Fibroblast of lung (primary cell): Measurements from ENCODE around the gene ADPGK. TPM values are rescaled to one million over a fixed set of nuclear protein-coding genes. Genes with fewer than 3 reads are reported as not detected.

Source experiments
- DNase-seq, 2 donors: peaks; one replicate each; pipeline versions ENCODE4 v3.0.0 to v3.0.0-alpha.2; 2010; ENCODE audit warnings: low read depth in 2 of 2
- H2AFZ ChIP-seq: 2 replicates; pipeline ENCODE4 v1.5.1; 2012; ENCODE audit warnings: low read length, control low read depth, inconsistent platforms
- H3K27ac ChIP-seq: 2 replicates; pipeline ENCODE4 v1.5.1; 2011; ENCODE audit warnings: low read length, control low read depth; ENCODE audit not compliant: insufficient read depth
- H3K27me3 ChIP-seq: 2 replicates; pipeline ENCODE4 v1.5.1; 2011; ENCODE audit warnings: mild to moderate bottlenecking, low read length; ENCODE audit not compliant: control insufficient read depth, insufficient read depth
- H3K36me3 ChIP-seq: 2 replicates; pipeline ENCODE4 v1.5.1; 2011; ENCODE audit warnings: low read length; ENCODE audit not compliant: control insufficient read depth, insufficient read depth
- H3K4me1 ChIP-seq: 2 replicates; pipeline ENCODE4 v1.5.1; 2011; ENCODE audit warnings: low read length; ENCODE audit not compliant: control insufficient read depth, insufficient read depth; ENCODE audit errors: extremely low read depth
- H3K4me2 ChIP-seq: 2 replicates; pipeline ENCODE4 v1.5.1; 2011; ENCODE audit warnings: low read length, control low read depth; ENCODE audit not compliant: insufficient read depth; ENCODE audit errors: extremely low read depth
- H3K4me3 ChIP-seq, 4 experiments: fragments of 200-600 bp in 1 of 4; sonication (generic) in 1 of 4; replicated peaks in 1 of 4; 2 replicates each; pipeline ENCODE4 v1.5.1; 2011 to 2016; ENCODE audit warnings: low read length in 4 of 4, low read depth in 3 of 4, mild to moderate bottlenecking in 3 of 4, control low read depth in 2 of 4, inconsistent platforms in 1 of 4, mixed read lengths in 1 of 4; ENCODE audit not compliant: insufficient read depth in 1 of 4; ENCODE audit errors: control extremely low read depth in 1 of 4
- H3K79me2 ChIP-seq: 2 replicates; pipeline ENCODE4 v1.5.1; 2012; ENCODE audit warnings: mild to moderate bottlenecking, low read length, inconsistent platforms; ENCODE audit not compliant: control insufficient read depth, insufficient read depth
- H3K9ac ChIP-seq: 2 replicates; pipeline ENCODE4 v1.5.1; 2011; ENCODE audit warnings: mild to moderate bottlenecking, low read length, control low read depth; ENCODE audit not compliant: insufficient read depth
- H3K9me3 ChIP-seq: 2 replicates; pipeline ENCODE4 v1.5.1; 2012; ENCODE audit warnings: low read depth, low read length; ENCODE audit not compliant: control insufficient read depth, insufficient read depth
- H4K20me1 ChIP-seq: 2 replicates; pipeline ENCODE4 v1.5.1; 2011; ENCODE audit warnings: low read length; ENCODE audit not compliant: control insufficient read depth, insufficient read depth; ENCODE audit errors: extremely low read depth
- EZH2 ChIP-seq: IDR thresholded peaks from 2 replicates; pipeline ENCODE4 v1.5.1; 2012; ENCODE audit warnings: low read length, control low read depth, mild to moderate bottlenecking; ENCODE audit errors: missing control alignments
- polyA plus RNA-seq, 2 donors: library from polyadenylated mRNA; depleted of rRNA in 1 of 2; stranded (reverse) in 1 of 2; unstranded in 1 of 2; fragments of >200 nt; gene quantifications; 2 replicates each; pipeline ENCODE4 v1.2.1, GENCODE V29; 2011 to 2012; ENCODE audit warnings: missing spikeins in 1 of 2
- total RNA-seq: library from RNA; depleted of rRNA; stranded (reverse); fragments of >200 nt; gene quantifications from 2 replicates; pipeline ENCODE4 v1.2.1, GENCODE V29; 2014
- TF ChIP-seq, protein P1 (sequence below), 2 donors: IDR thresholded peaks in 1 of 2; conservative IDR thresholded peaks in 1 of 2; 1 replicate in 1 of 2; 2 replicates in 1 of 2; pipeline ENCODE4 v1.5.1; 2011 to 2012; ENCODE audit warnings: low read length in 2 of 2, control low read depth in 1 of 2, inconsistent platforms in 1 of 2, low read depth in 1 of 2, mild to moderate bottlenecking in 1 of 2

Gene ADPGK
- total and polyA plus RNA-seq, 2 donors (not counting 1 experiment from before 2014, with no cell fraction given): 59.5 to 62.2 TPM

GRCh38 chr15:72801590-72802325, 18.2 kb upstream of the ADPGK start:
- no peaks in the 10 kb centered on the region for H4K20me1 ChIP-seq
- H3K4me1 ChIP-seq: no peaks in the 10 kb centered on the region
- no peak overlapping the region for H3K4me2 ChIP-seq
- no peak overlapping the region for H3K27ac ChIP-seq
- no peak for TF ChIP-seq EZH2
- TF ChIP-seq, protein P1, sequence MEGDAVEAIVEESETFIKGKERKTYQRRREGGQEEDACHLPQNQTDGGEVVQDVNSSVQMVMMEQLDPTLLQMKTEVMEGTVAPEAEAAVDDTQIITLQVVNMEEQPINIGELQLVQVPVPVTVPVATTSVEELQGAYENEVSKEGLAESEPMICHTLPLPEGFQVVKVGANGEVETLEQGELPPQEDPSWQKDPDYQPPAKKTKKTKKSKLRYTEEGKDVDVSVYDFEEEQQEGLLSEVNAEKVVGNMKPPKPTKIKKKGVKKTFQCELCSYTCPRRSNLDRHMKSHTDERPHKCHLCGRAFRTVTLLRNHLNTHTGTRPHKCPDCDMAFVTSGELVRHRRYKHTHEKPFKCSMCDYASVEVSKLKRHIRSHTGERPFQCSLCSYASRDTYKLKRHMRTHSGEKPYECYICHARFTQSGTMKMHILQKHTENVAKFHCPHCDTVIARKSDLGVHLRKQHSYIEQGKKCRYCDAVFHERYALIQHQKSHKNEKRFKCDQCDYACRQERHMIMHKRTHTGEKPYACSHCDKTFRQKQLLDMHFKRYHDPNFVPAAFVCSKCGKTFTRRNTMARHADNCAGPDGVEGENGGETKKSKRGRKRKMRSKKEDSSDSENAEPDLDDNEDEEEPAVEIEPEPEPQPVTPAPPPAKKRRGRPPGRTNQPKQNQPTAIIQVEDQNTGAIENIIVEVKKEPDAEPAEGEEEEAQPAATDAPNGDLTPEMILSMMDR (conservative IDR thresholded peaks at IDR 0.05 in 1 of 2, IDR thresholded peaks at IDR 0.05 in 1 of 2; ENCODE audit: low read depth in 1 of 2, low read length in 2 of 2): no peak
- H3K36me3 ChIP-seq: no peaks in the 10 kb centered on the region
- no peak overlapping the region for H2AFZ ChIP-seq
- no peak for DNase-seq
- H3K9ac ChIP-seq: no peak overlapping the region
- H3K4me3 ChIP-seq: no peak overlapping the region
- H3K79me2 ChIP-seq: no peaks in the 10 kb centered on the region
- no peaks in the 10 kb centered on the region for H3K27me3 ChIP-seq
- H3K9me3 ChIP-seq: no peaks in the 10 kb centered on the region

DNA sequence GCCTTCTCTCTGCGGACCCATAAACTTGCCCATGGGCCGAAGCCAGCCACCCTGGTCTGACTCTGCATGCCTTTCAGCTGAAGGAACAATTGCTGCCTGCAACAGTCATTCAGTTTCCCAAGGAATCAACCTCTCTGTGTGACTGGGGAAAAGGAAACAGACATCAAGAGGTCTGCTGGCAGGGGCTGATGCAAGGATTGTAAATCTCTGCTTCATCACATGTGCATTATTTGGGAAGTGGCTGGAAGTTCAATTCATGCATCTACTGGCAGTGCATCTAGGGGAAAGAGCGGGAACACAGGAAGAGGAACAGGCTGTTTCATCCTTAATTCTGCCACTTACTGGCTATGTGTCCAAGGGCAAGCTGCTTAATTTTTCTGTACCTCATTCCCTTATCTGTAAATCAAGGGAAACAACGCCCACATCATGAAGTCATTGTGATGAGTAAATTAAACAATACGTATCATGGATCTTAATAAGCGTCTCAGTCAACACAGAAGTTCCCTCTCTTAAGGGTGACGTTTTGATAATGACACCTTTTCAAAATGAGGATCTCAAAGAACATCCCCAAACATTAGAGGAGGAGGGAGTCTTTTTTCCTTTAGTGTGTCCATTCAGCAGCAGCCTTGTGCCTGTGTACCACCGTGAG, 17.4 kb upstream of the ADPGK start:
- Histone ChIP-seq H4K20me1 (no peaks in the 10 kb centered on the region), H2AFZ (no peak overlapping the region), H3K79me2 (no peaks in the 10 kb centered on the region), H3K27me3 (no peaks in the 10 kb centered on the region), H3K4me1 (no peaks in the 10 kb centered on the region), H3K4me2 (no peak overlapping the region), H3K9me3 (no peaks in the 10 kb centered on the region), H3K4me3 (no peak overlapping the region), H3K9ac (no peak overlapping the region), H3K36me3 (no peaks in the 10 kb centered on the region), H3K27ac (no peak overlapping the region)
- DNase-seq: peak; percentile 34 to 79
- no peak for TF ChIP-seq EZH2
- TF ChIP-seq, protein P1 (conservative IDR thresholded peaks at IDR 0.05 in 1 of 2, IDR thresholded peaks at IDR 0.05 in 1 of 2; ENCODE audit: low read depth in 1 of 2, low read length in 2 of 2): no peak

- no peaks in the 10 kb centered on the region for H3K4me1 ChIP-seq
- no peaks in the 10 kb centered on the region for H3K9me3 ChIP-seq
- H3K4me2 ChIP-seq: no peak overlapping the region
- no peaks in the 10 kb centered on the region for H3K36me3 ChIP-seq
- no peaks in the 10 kb centered on the region for H4K20me1 ChIP-seq
- H2AFZ ChIP-seq: no peak overlapping the region
- TF ChIP-seq, protein P1 (conservative IDR thresholded peaks at IDR 0.05 in 1 of 2, IDR thresholded peaks at IDR 0.05 in 1 of 2; ENCODE audit: low read depth in 1 of 2, low read length in 2 of 2): no peak
- TF ChIP-seq EZH2: no peak
- DNase-seq: no peak
- H3K79me2 ChIP-seq: no peaks in the 10 kb centered on the region
- H3K27ac ChIP-seq: no peak overlapping the region
- H3K4me3 ChIP-seq: no peak overlapping the region
- no peak overlapping the region for H3K9ac ChIP-seq
- no peaks in the 10 kb centered on the region for H3K27me3 ChIP-seq
These were observed 14.3 kb upstream of the ADPGK start for GRCh38 chr15:72797834-72798233.
